Measurements from ENCODE around the gene NCKAP5. TPM values are rescaled to one million over a fixed set of nuclear protein-coding genes. Genes with fewer than 3 reads are reported as not detected.

NCKAP5 gene
- total and polyA plus RNA-seq, 2 experiments from 2014 or later: 2.2 to 5.5 TPM

DNA sequence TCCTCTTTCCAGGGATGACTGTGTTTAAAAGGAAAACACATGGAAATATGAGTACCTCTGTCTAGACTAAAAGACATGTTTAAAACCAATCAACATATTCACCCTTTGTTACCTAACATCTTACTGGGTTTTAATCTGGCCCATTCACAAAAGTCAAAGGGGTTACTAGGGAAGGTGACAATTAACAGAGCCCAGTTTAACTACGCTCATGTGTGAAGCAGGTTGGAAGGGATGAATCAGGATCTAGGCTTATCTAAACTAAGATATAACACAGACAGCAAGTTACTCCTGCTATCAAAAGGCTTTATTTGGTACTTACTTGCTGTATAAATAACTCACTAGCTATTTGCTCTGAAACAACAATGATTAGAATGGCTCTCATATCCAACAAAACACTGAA, 337.0 kb downstream of the NCKAP5 start:
- H3K4me1 ChIP-seq (ENCODE audit: insufficient read depth): no peaks in the 10 kb centered on the region
- no peaks in the 10 kb centered on the region for H3K27me3 ChIP-seq
- no peak overlapping the region for H2AFZ ChIP-seq
- H3K4me2 ChIP-seq: no peak overlapping the region
- no peak for DNase-seq (ENCODE audit: low spot score)
- H3K9me2 ChIP-seq (replicated peaks; ENCODE audit: insufficient read depth): no peaks in the 10 kb centered on the region
- no peaks in the 10 kb centered on the region for H3K9me3 ChIP-seq (ENCODE audit: low read depth)
- H3K27ac ChIP-seq: no peak overlapping the region
- WGBS (ENCODE audit: low lambda C conversion rate, missing lambda C conversion rate): 36% methylated on average over 1 of the region's 1 CpG
- no peaks in the 10 kb centered on the region for H3K36me3 ChIP-seq (replicated peaks; ENCODE audit: insufficient read depth, low read depth)
- H3K4me3 ChIP-seq: no peak overlapping the region
- no peaks in the 10 kb centered on the region for H3K79me2 ChIP-seq
- H4K20me1 ChIP-seq (ENCODE audit: insufficient read depth, poor library complexity, severe bottlenecking): no peaks in the 10 kb centered on the region
- TF ChIP-seq, protein P1, sequence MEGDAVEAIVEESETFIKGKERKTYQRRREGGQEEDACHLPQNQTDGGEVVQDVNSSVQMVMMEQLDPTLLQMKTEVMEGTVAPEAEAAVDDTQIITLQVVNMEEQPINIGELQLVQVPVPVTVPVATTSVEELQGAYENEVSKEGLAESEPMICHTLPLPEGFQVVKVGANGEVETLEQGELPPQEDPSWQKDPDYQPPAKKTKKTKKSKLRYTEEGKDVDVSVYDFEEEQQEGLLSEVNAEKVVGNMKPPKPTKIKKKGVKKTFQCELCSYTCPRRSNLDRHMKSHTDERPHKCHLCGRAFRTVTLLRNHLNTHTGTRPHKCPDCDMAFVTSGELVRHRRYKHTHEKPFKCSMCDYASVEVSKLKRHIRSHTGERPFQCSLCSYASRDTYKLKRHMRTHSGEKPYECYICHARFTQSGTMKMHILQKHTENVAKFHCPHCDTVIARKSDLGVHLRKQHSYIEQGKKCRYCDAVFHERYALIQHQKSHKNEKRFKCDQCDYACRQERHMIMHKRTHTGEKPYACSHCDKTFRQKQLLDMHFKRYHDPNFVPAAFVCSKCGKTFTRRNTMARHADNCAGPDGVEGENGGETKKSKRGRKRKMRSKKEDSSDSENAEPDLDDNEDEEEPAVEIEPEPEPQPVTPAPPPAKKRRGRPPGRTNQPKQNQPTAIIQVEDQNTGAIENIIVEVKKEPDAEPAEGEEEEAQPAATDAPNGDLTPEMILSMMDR (IDR thresholded peaks at IDR 0.05; ENCODE audit: poor library complexity): no peak
- TF ChIP-seq EZH2phosphoT487 (IDR thresholded peaks at IDR 0.05; ENCODE audit: low read depth, severe bottlenecking, unreplicated experiment) (no peak), EZH2 (IDR thresholded peaks at IDR 0.05; ENCODE audit: borderline replicate concordance) (no peak)

GRCh38 chr2:133229974-133230373, 338.3 kb downstream of the NCKAP5 start:
- Histone ChIP-seq H3K9me2 (replicated peaks; ENCODE audit: insufficient read depth) (no peaks in the 10 kb centered on the region), H3K79me2 (no peaks in the 10 kb centered on the region), H3K4me2 (no peak overlapping the region), H3K36me3 (replicated peaks; ENCODE audit: insufficient read depth, low read depth) (no peaks in the 10 kb centered on the region), H3K27ac (no peak overlapping the region), H3K4me1 (ENCODE audit: insufficient read depth) (no peaks in the 10 kb centered on the region), H2AFZ (no peak overlapping the region), H3K27me3 (no peaks in the 10 kb centered on the region), H3K4me3 (no peak overlapping the region), H3K9me3 (ENCODE audit: low read depth) (no peaks in the 10 kb centered on the region), H4K20me1 (ENCODE audit: insufficient read depth, poor library complexity, severe bottlenecking) (no peaks in the 10 kb centered on the region)
- WGBS (ENCODE audit: low lambda C conversion rate, missing lambda C conversion rate): 84% methylated on average over 1 of the region's 1 CpG
- no peak for DNase-seq (ENCODE audit: low spot score)
- TF ChIP-seq EZH2 (IDR thresholded peaks at IDR 0.05; ENCODE audit: borderline replicate concordance) (no peak), EZH2phosphoT487 (IDR thresholded peaks at IDR 0.05; ENCODE audit: low read depth, severe bottlenecking, unreplicated experiment) (no peak)
- TF ChIP-seq, protein P1 (IDR thresholded peaks at IDR 0.05; ENCODE audit: poor library complexity): no peak

- no peaks in the 10 kb centered on the region for H3K9me3 ChIP-seq (ENCODE audit: low read depth)
- H3K4me1 ChIP-seq (ENCODE audit: insufficient read depth): no peaks in the 10 kb centered on the region
- no peaks in the 10 kb centered on the region for H3K79me2 ChIP-seq
- no peak for DNase-seq (ENCODE audit: low spot score)
- H4K20me1 ChIP-seq (ENCODE audit: insufficient read depth, poor library complexity, severe bottlenecking): no peaks in the 10 kb centered on the region
- peaks cover 2% of the 10 kb centered on the region for H3K27me3 ChIP-seq
- no peak overlapping the region for H2AFZ ChIP-seq
- no peak overlapping the region for H3K4me3 ChIP-seq
- H3K36me3 ChIP-seq (replicated peaks; ENCODE audit: insufficient read depth, low read depth): no peaks in the 10 kb centered on the region
- TF ChIP-seq EZH2 (IDR thresholded peaks at IDR 0.05; ENCODE audit: borderline replicate concordance): no peak
- TF ChIP-seq, protein P1 (IDR thresholded peaks at IDR 0.05; ENCODE audit: poor library complexity): no peak
- TF ChIP-seq EZH2phosphoT487 (IDR thresholded peaks at IDR 0.05; ENCODE audit: low read depth, severe bottlenecking, unreplicated experiment): no peak
- 91% methylated on average over 9 of the region's 9 CpGs for WGBS (ENCODE audit: low lambda C conversion rate, missing lambda C conversion rate)
- H3K9me2 ChIP-seq (replicated peaks; ENCODE audit: insufficient read depth): no peaks in the 10 kb centered on the region
- no peak overlapping the region for H3K4me2 ChIP-seq
- H3K27ac ChIP-seq: no peak overlapping the region
Observed at GRCh38 chr2:133223226-133223625, 345.0 kb downstream of the NCKAP5 start.

DNA sequence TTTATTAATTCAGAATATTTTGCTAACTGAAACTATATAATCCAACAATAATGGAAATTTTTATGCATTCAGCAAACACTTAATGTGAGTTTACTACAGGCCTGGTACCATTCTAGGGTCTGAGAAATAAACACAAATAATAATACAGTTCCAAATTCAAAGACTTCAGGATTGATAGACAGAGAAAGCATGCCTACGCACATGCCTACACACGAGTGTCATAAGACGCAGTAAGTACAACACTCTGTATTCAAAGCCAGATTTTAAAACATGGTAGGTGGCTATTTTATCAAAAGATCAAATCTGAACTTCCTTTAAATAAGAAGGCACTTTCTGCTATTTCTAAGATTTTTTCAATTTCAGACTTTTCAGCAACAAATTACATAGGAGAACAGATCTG, 346.9 kb downstream of the NCKAP5 start:
- WGBS (ENCODE audit: low lambda C conversion rate, missing lambda C conversion rate): 97% methylated on average over 3 of the region's 3 CpGs
- H3K4me1 ChIP-seq (ENCODE audit: insufficient read depth): no peaks in the 10 kb centered on the region
- no peak overlapping the region for H2AFZ ChIP-seq
- H3K36me3 ChIP-seq (replicated peaks; ENCODE audit: insufficient read depth, low read depth): no peaks in the 10 kb centered on the region
- TF ChIP-seq EZH2phosphoT487 (IDR thresholded peaks at IDR 0.05; ENCODE audit: low read depth, severe bottlenecking, unreplicated experiment): no peak
- TF ChIP-seq EZH2 (IDR thresholded peaks at IDR 0.05; ENCODE audit: borderline replicate concordance): no peak
- TF ChIP-seq, protein P1 (IDR thresholded peaks at IDR 0.05; ENCODE audit: poor library complexity): no peak
- no peaks in the 10 kb centered on the region for H4K20me1 ChIP-seq (ENCODE audit: insufficient read depth, poor library complexity, severe bottlenecking)
- no peaks in the 10 kb centered on the region for H3K9me3 ChIP-seq (ENCODE audit: low read depth)
- no peak overlapping the region for H3K4me2 ChIP-seq
- no peaks in the 10 kb centered on the region for H3K79me2 ChIP-seq
- H3K4me3 ChIP-seq: no peak overlapping the region
- H3K27ac ChIP-seq: no peak overlapping the region
- H3K27me3 ChIP-seq: peaks cover 2% of the 10 kb centered on the region
- no peak for DNase-seq (ENCODE audit: low spot score)
- H3K9me2 ChIP-seq (replicated peaks; ENCODE audit: insufficient read depth): no peaks in the 10 kb centered on the region
